Measurements from ENCODE around the gene CPLANE2. TPM values are rescaled to one million over a fixed set of nuclear protein-coding genes. Genes with fewer than 3 reads are reported as not detected.

The CPLANE2 gene
- total and polyA plus RNA-seq, 10 donors = 2.1 to 7.6 (median 5.3) TPM

DNA sequence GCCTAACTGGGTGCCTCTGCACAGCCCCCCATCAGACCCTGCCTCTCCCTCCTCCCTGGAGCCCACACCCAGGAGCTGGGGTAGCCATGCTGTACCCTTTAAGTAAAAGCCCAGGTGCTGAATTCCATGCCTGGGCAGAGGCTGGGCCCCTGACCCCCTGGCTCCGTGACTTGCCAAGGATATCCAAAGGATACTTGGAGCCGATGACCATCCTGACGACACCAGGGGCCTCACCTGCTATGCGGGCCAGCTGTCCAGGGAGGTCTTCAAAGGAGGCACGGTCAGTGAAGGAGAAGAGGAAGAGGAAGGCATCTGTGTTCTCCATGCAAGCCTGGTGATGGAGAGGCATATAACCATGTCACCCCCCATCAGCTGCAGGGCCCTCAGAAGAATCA lies 4.7 kb downstream of the CPLANE2 start:
- no peak overlapping the region for H3K4me3 ChIP-seq
- DNase-seq = peak; percentile 62
- peaks cover 0 to 18% (median 10%) of the 10 kb centered on the region in 7 donors for H3K27me3 ChIP-seq (replicated peaks in 1 of 7)
- peaks cover 0 to 1% (median 0%) of the 10 kb centered on the region in 8 donors for H3K9me3 ChIP-seq
- peaks cover 0 to 29% (median 4%) of the 10 kb centered on the region in 6 donors for H3K36me3 ChIP-seq
- 82 to 96% (median 94%) methylated on average over 5 of the region's 5 CpGs for WGBS, 5 donors
- no peak overlapping the region for H3K27ac ChIP-seq
- peaks cover 2 to 38% (median 22%) of the 10 kb centered on the region in 6 donors for H3K4me1 ChIP-seq
- intact Hi-C loops (cut with DNase I; ENCODE audit: low total_unique reads) = no loop called here
- no peak for TF ChIP-seq POLR2AphosphoS5 (IDR thresholded peaks at IDR 0.05)
- TF ChIP-seq POLR2A (IDR thresholded peaks at IDR 0.05) = no peak

DNA sequence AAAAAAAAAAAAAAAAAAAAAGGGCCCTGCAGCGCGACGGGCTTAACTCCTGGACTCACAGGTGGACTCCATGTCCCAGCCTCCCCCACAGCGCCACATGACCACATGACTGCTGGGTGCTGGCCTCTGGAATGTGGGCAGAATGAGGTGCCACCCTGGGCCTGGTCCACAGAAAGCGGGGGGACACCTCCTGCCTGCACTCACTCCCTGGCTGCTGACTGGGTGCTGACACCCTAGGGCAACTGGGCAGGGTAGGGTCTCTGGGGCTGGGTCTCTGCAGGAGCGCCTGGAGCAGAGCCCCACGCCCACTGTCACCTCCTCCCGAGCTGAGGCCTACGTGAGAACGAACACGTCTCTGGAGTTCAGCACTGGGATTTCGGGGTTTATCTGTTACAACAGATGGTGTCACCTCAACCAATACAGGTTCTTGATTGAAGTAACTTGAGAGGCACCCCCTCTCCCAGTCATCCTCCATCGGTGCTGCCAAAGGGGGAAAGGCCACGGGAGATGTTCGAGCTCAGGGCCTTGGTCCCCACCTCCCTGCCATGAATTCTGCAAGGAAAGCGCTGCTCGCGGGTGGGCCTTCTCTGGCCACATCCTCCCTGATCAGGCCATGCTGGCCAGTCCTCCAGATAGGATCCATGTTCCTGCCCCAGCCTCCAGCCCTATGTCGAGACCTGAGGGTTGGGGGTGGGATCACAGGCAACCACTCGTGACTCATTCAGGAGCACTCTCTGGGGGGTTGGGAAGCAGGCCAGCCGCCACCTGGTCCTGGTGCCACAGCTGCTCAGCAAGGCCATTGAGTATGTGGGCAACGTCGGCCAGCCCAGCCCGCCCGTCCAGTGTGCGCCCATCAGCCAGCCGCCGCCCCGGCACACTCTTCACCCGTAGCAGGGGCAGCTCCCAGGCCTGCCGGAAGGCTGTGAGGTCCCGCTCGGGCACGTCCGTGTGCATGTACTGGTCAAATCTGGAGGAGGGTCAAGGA lies 5.4 kb downstream of the CPLANE2 start:
- Histone ChIP-seq H3K9me3 (peaks cover 0 to 8% (median 0%) of the 10 kb centered on the region in 8 donors), H3K4me1 (peaks cover 0 to 38% (median 22%) of the 10 kb centered on the region in 6 donors), H3K27me3 (replicated peaks in 1 of 7) (peaks cover 0 to 25% (median 17%) of the 10 kb centered on the region in 7 donors), H3K27ac (no peak overlapping the region), H3K36me3 (peaks cover 0 to 29% (median 4%) of the 10 kb centered on the region in 6 donors), H3K4me3 (no peak overlapping the region)
- peak; percentile 59 for DNase-seq
- WGBS, 5 donors = 92 to 96% (median 95%) methylated on average over 24 to 35 of the region's 35 CpGs
- intact Hi-C loops (cut with DNase I; ENCODE audit: low total_unique reads) = no loop called here
- no peak for TF ChIP-seq POLR2AphosphoS5 (IDR thresholded peaks at IDR 0.05)
- no peak for TF ChIP-seq POLR2A (IDR thresholded peaks at IDR 0.05)
- TF ChIP-seq, protein P1, sequence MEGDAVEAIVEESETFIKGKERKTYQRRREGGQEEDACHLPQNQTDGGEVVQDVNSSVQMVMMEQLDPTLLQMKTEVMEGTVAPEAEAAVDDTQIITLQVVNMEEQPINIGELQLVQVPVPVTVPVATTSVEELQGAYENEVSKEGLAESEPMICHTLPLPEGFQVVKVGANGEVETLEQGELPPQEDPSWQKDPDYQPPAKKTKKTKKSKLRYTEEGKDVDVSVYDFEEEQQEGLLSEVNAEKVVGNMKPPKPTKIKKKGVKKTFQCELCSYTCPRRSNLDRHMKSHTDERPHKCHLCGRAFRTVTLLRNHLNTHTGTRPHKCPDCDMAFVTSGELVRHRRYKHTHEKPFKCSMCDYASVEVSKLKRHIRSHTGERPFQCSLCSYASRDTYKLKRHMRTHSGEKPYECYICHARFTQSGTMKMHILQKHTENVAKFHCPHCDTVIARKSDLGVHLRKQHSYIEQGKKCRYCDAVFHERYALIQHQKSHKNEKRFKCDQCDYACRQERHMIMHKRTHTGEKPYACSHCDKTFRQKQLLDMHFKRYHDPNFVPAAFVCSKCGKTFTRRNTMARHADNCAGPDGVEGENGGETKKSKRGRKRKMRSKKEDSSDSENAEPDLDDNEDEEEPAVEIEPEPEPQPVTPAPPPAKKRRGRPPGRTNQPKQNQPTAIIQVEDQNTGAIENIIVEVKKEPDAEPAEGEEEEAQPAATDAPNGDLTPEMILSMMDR (IDR thresholded peaks at IDR 0.05 in 8 of 11, conservative IDR thresholded peaks at IDR 0.05 in 3 of 11) = no peak

DNA sequence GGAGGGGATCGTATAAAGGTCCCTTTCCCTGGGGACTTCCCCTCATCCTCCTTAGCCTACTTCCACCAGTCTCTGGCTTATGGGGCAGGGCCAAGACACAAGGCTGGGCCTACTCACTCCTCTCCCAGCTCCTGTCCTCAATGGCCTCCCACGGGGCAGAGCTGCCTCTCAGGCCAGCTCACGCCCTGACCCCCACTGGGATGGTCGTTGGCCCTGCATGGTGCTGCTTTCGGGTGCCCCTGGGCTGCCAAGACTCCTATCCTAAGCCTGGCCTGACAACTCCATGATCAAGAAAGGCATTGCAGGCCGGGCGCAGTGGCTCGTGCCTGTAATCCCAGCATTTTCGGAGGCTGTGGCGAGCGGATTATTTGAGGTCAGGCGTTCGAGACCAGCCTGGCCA lies 6.2 kb downstream of the CPLANE2 start:
- Histone ChIP-seq H3K9me3 (peaks cover 0 to 16% (median 0%) of the 10 kb centered on the region in 8 donors), H3K27ac (no peak overlapping the region), H3K36me3 (peaks cover 0 to 29% (median 4%) of the 10 kb centered on the region in 6 donors), H3K4me3 (no peak overlapping the region), H3K4me1 (peaks cover 0 to 34% (median 14%) of the 10 kb centered on the region in 6 donors), H3K27me3 (replicated peaks in 1 of 7) (peaks cover 0 to 34% (median 19%) of the 10 kb centered on the region in 7 donors)
- peak; percentile 61 for DNase-seq
- intact Hi-C loops (cut with DNase I; ENCODE audit: low total_unique reads) = no loop called here
- TF ChIP-seq POLR2A (IDR thresholded peaks at IDR 0.05) = no peak
- TF ChIP-seq POLR2AphosphoS5 (IDR thresholded peaks at IDR 0.05) = no peak
- TF ChIP-seq, protein P1 (IDR thresholded peaks at IDR 0.05 in 8 of 11, conservative IDR thresholded peaks at IDR 0.05 in 3 of 11) = no peak
- WGBS, 5 donors = 87 to 96% (median 92%) methylated on average over 5 to 13 of the region's 13 CpGs

GRCh38 chr1:16229976-16230740 lies 6.8 kb downstream of the CPLANE2 start:
- TF ChIP-seq POLR2A (IDR thresholded peaks at IDR 0.05) (no peak), POLR2AphosphoS5 (IDR thresholded peaks at IDR 0.05) (no peak)
- TF ChIP-seq, protein P1 (IDR thresholded peaks at IDR 0.05 in 8 of 11, conservative IDR thresholded peaks at IDR 0.05 in 3 of 11) = no peak
- Histone ChIP-seq H3K27ac (no peak overlapping the region), H3K4me1 (peaks cover 0 to 29% (median 13%) of the 10 kb centered on the region in 6 donors), H3K4me3 (no peak overlapping the region), H3K27me3 (replicated peaks in 1 of 7) (peaks cover 0 to 40% (median 19%) of the 10 kb centered on the region in 7 donors), H3K36me3 (peaks cover 0 to 29% (median 4%) of the 10 kb centered on the region in 6 donors), H3K9me3 (peaks cover 0 to 16% (median 0%) of the 10 kb centered on the region in 8 donors)
- WGBS, 5 donors = 80 to 88% (median 84%) methylated on average over 11 to 13 of the region's 13 CpGs
- intact Hi-C loops (cut with DNase I; ENCODE audit: low total_unique reads) = no loop called here
- peak; percentile 58 for DNase-seq

Data from spleen (tissue), 11 donors.